GM18951 (cell line): ENCODE measurements around the gene POLRMT.

ENCODE experiments used
- POLR2A ChIP-seq: IDR thresholded peaks from 4 replicates; pipeline ENCODE4 v1.6.1; 2011; ENCODE audit warnings: mild to moderate bottlenecking; ENCODE audit not compliant: insufficient read length, insufficient read depth; ENCODE audit errors: extremely low read depth
- in situ Hi-C: fragments of 300-500 bp; cut with MboI; formaldehyde crosslinking; loops from one replicate; pipeline ENCODE4 v1.12.0; 2022; ENCODE audit warnings: low sequenced_read_pairs, mixed read lengths, inconsistent platforms; ENCODE audit not compliant: unreplicated experiment

Gene POLRMT

DNA sequence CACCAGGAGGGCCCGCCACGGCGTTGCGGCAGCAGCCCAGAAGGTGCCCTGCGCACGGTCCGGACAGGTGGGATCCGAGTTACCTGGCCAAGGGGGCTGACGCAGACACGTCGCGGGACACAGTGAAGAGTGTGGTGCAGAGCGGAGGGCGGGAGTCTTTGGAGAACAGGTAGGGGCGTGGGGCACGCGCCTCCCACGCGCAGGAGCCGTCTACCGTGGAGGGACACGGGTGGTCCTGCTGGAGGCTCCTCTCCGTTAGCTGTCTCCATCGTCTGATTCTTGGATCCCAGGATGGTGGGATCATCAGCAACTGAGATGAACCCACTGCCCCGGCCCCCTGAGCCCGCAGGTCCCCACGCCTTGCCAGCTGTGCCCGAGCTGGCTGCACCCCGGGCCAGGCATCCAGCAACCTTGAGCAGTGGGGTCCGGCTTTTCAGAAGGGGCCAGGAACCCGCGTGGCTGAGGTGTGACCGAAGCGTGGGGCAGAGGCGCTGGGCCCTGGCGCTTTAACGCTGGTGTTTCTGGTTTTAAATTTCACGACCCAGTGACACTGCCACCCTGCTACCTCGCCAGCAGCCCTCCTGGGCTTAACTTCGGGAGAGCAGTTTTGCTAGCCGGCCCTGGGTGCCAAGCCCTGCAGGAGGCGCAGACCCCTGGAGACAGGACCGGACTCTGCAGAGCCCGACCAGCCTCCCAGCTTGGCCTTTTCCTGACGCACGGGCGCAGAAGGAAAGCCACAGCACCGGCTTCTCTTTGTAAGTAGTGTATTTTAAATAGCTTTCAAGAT lies 13.6 kb upstream of the POLRMT start:
- in situ Hi-C loops: no loop called here
- no peak for TF ChIP-seq POLR2A

DNA sequence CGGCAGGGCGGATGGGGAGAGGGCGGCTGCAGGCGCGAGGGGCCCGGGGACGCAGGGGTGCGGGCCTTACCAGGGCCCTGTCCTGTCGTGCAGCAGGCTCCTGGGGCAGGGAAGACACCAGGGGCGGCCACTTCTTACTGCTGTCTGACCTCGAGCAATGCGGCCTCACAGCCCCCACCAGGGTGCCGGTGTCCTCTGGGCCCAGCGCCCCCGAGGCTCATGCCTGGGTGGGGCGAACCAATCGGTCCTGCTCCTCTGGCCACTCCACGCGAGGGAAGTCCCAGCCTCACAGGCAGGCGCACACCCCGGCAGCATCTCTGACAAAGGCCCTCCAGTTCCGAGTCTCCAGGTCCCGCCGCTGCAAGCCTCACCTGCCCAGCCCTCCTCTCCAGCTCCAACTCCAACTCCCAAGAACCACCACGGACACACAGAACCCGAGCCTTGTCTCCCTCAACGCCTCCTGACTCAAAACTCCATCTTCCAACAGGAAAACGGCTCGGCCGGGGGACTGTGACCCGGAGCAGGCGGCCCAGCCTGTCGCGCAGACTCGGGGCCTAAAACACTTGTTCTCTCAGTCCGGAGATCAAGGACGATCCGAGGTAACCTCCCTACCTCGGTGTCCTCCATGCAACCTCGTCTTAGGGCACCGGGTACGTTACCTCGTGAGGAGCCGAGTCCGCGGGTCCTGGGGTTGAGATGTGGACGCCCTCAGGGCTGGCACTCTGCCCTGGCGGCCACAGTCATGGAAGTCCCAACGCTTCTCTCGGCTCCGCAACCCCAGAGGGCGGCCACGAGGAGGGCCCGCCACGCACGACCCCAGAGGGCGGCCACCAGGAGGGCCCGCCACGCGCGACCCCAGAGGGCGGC lies 12.8 kb upstream of the POLRMT start:
- in situ Hi-C loops: no loop called here
- no peak for TF ChIP-seq POLR2A

DNA sequence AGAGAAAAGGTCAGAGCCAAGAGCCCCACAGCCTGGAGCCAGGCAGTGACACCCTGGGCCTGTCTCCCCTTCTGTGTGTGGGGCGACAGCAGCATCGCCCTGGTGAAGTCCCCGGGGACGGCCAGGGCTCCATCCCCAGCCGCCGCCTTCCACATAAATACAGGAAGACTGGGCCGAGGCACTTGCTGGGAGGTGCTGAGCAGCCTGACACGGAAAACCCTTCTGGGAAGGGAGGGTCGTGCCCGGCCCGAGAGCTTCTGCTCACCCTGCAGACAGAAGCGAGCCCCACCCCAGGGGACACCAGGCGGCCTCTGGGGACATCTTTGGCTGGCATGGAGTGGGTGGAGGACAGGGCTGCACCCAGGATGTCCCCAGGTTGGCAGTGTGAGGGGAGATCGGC lies 11.5 kb upstream of the POLRMT start:
- in situ Hi-C loops: no loop called here
- no peak for TF ChIP-seq POLR2A

DNA sequence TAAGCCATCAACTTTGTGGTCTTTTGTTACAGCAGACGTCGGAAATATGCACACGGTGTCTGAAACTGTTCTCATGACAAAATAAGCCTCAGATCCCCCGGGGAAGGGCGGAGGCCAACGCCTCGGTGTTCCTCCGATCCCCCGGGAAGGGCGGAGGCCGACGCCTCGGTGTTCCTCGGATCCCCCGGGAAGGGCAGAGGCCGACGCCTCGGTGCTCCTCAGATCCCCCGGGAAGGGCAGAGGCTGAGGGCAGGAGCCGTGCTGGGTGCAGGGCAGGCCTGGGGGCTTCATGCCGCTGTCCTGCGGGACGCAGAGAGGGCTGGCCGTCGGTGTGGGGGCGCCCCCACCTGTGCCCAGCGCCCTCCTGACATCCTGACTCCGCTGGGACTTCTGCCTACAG lies 11.0 kb upstream of the POLRMT start:
- in situ Hi-C loops: no loop called here
- TF ChIP-seq POLR2A: no peak

DNA sequence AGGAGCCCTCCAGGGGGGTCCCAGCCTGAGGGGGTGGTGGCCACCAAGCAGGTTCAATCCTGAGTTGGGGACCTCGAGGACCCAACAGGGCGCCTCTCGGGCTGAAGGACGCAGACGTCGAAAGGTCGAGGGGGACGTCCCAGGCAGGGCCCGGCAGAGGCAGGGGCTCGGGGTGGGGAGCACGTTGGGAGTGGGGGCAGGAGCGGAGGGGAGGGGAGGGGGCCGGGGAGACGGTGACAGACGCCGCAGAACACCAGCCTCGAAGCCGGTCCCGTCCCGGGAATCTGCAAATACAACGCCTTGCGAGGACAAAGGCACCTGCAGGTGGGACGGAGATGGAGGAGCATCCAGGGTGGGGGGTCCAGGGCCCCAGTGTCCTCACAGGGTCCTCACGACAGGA lies 10.4 kb upstream of the POLRMT start:
- no peak for TF ChIP-seq POLR2A

DNA sequence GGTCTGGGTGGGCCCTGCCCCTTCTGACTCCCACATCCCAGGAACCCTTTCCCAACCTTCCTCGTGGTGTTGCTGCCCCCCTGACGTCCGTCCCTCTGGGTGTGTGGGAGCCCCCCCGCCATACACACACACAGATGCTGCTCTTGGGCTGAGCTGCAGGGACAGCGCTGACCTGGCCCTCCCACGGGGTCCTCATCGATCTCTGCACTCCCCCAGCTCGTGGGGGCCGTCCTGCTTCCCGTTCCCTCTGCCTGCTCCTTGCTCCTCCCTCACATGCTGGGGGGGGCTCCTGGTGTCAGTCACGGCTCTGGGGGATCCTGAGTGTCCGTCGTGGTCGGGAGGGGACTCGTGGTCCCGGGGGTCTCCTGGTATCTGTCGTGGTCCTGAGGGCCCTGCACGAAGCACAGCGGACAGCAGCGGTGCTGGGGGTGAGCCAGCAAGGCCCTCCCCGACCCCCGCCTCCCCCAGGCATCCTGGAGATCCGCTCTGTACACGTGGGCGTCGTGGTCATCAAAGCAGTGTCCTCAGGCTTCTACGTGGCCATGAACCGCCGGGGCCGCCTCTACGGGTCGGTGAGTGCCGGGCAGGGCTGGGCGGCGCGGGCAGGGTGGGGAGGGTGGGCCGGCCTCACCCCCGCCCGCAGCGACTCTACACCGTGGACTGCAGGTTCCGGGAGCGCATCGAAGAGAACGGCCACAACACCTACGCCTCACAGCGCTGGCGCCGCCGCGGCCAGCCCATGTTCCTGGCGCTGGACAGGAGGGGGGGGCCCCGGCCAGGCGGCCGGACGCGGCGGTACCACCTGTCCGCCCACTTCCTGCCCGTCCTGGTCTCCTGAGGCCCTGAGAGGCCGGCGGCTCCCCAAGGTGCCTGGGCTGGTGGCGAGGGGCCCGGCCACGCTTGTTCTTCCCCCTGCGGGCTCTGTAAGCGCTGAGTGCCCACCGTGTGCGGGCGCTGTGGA lies 9.7 kb upstream of the POLRMT start:
- in situ Hi-C loops: no loop called here
- no peak for TF ChIP-seq POLR2A

More for the DNA sequence above, 10.4 kb upstream of the POLRMT start:
- in situ Hi-C loops: no loop called here

DNA sequence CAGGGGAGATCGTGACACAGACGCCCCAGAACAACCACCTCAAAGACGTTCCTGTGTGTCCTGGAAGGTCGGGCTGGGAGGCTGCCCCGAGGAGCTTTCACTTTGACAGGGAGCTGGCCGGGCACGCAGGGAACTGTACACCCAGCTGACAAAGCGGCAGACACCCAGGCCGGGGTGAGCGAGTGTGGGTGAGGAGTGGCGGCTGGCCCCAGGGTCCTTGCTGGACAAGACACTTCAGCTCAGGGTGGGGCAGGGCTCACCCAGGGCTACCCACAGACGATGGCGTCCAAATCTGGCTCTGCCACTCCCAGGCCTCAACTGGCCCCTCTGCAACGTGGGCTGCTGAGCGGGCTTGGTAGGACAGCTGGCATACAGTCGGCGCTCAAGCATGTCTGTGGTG lies 8.4 kb upstream of the POLRMT start:
- in situ Hi-C loops: no loop called here
- no peak for TF ChIP-seq POLR2A

DNA sequence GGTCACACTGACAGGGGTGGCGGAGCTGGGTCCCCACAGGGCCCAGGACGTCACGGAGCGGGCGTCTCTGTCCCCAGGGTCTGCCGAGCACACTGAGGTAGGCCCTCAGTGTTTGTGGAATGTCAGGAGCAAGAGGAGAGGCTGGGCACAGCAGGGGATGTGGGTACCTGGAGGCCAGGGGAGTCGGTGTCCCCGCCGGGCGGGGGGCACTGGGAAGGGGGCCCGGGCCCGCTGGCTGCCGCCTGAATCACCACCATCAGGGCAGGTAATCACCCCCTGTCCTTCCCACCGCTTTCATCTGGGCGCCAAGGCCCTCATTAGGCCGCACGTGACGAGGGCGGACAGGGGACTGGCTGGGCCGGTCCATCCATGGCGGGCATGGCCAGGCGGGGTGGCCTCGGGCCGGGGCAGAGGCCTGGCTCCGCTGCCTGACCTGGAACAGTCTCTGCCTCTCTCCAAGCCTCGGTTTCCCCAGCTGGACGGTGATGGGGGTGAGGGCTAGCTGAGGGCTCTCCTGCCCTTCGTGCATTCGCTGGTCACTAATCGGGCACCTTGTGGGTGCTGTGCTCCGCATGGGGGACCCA lies 7.4 kb upstream of the POLRMT start:
- no peak for TF ChIP-seq POLR2A
- in situ Hi-C loops: no loop called here

DNA sequence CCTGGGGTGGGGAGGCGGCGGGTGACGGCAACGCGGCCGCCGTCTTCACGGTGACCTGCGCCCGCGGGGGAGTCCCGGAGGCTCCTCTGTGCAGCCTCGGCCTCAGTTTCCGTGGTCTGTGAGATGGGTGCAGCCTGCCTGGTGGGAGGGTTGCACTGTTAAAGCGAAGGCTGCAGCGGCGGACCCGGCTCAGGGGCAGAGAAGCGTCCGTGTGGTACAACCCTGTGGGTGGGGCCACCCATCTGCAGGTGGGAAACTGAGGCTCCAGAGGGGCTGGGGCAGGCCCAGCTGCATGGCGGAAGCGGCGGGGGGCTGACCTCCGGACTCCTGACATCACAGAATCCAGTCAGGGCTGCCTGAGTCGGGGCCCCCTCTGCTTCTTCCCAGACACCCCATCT lies 6.8 kb upstream of the POLRMT start:
- in situ Hi-C loops: no loop called here
- no peak for TF ChIP-seq POLR2A

DNA sequence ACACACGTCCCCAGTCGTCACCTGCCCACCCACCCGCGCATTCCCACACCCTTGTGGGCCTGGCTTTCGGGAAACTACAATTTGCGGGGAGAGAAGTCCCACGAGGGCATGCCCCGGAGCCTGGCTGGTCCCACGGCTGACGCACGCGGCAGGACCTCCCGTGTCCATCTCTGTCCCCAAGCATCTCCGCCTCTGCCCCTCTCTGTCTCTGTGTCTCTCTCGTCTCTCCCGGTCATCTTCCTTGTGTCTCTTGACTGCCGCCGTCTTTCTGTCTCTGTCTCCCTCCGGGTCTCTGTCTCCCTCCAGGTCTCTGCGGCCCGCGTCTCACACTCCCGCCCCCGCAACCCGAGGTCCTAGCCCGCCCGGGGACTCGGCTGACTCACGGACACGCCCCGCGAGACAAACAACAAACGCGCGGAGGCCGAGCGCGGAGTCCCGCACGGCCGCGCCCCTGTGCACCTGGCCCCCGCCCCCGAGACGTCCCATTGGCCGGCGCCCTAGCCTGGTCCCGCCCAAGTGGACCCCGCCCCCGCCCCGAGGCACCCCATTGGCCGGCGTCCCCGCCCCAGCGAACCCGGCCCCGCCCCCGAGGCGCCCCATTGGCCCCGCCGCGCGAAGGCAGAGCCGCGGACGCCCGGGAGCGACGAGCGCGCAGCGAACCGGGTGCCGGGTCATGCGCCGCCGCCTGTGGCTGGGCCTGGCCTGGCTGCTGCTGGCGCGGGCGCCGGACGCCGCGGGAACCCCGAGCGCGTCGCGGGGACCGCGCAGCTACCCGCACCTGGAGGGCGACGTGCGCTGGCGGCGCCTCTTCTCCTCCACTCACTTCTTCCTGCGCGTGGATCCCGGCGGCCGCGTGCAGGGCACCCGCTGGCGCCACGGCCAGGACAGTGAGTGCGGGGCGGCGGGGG lies 6.2 kb upstream of the POLRMT start, which contains the start of gene FGF22:
Gene FGF22, plus strand, starts transcription at position 627 of the 908 bp plus-strand sequence. Its CDS starts 47 bp downstream, at position 674.
- in situ Hi-C loops: no loop called here
- TF ChIP-seq POLR2A: no peak

DNA sequence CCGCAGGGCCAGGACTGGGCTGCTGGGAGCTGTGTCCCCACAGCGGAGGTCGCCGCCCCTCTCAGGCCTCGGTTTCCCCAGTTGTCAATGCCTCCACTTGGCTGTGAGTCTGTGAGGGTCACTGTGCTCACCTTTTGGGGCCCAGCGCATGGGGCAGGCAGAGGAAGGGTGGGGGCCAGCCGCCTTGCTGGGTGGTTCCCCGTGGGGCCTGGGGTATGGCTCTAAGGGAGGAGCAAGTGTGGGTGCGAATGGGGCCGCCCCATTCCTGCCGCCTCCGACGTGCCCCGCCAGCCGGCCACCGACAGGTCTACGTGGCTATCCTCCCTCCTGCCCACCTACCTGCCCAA lies 5.5 kb upstream of the POLRMT start:
- no peak for TF ChIP-seq POLR2A
- in situ Hi-C loops: no loop called here
